Trophoblast cell (in vitro differentiated cells and primary cell): ENCODE results near the gene MGA.
A peak's percentile ranks its signal among the peaks of the same experiment; 100 is the strongest.

Experiments
- DNase-seq, 2 donors: peaks; one replicate each; pipeline ENCODE4 v3.0.0-alpha.2; 2016
- H2AFZ ChIP-seq: 2 replicates; pipeline ENCODE4 v1.6.1; 2013; ENCODE audit warnings: low read length, moderate library complexity, mild to moderate bottlenecking; ENCODE audit not compliant: insufficient read depth, poor library complexity
- H2AK5ac ChIP-seq: 2 replicates; pipeline ENCODE4 v1.6.1; 2013; ENCODE audit warnings: mild to moderate bottlenecking, low read length
- H2BK120ac ChIP-seq: 2 replicates; pipeline ENCODE4 v1.6.1; 2013; ENCODE audit warnings: low read length, mild to moderate bottlenecking, moderate library complexity; ENCODE audit not compliant: insufficient read depth, poor library complexity
- H2BK12ac ChIP-seq: 2 replicates; pipeline ENCODE4 v1.6.1; 2013; ENCODE audit warnings: mild to moderate bottlenecking, low read length, moderate library complexity
- H2BK5ac ChIP-seq: 2 replicates; pipeline ENCODE4 v1.6.1; 2013; ENCODE audit warnings: low read length, low read depth, moderate library complexity, mild to moderate bottlenecking; ENCODE audit not compliant: poor library complexity
- H3K14ac ChIP-seq: 2 replicates; pipeline ENCODE4 v1.6.1; 2013; ENCODE audit warnings: mild to moderate bottlenecking, low read length
- H3K18ac ChIP-seq: 2 replicates; pipeline ENCODE4 v1.6.1; 2013; ENCODE audit warnings: mild to moderate bottlenecking, low read length
- H3K23ac ChIP-seq: 2 replicates; pipeline ENCODE4 v1.6.1; 2013; ENCODE audit warnings: low read length
- H3K27ac ChIP-seq: 2 replicates; pipeline ENCODE4 v1.5.1; 2013; ENCODE audit warnings: low read depth, mild to moderate bottlenecking, inconsistent platforms, low read length, moderate library complexity
- H3K27me3 ChIP-seq: 2 replicates; pipeline ENCODE4 v1.6.1; 2013; ENCODE audit warnings: inconsistent platforms, mild to moderate bottlenecking, low read length, moderate library complexity; ENCODE audit not compliant: insufficient read depth
- H3K36me3 ChIP-seq, 2 experiments: 1 replicate in 1 of 2; 2 replicates in 1 of 2; pipeline ENCODE4 v1.6.1; 2013; ENCODE audit warnings: low read length in 2 of 2, mild to moderate bottlenecking in 2 of 2, moderate library complexity in 1 of 2; ENCODE audit not compliant: insufficient read depth in 2 of 2, control insufficient read depth in 1 of 2
- H3K4ac ChIP-seq: 2 replicates; pipeline ENCODE4 v1.6.1; 2013; ENCODE audit warnings: low read depth, mild to moderate bottlenecking, low read length, moderate library complexity
- H3K4me1 ChIP-seq, 2 experiments: 1 replicate in 1 of 2; 2 replicates in 1 of 2; pipeline ENCODE4 v1.6.1; 2013; ENCODE audit warnings: low read length in 2 of 2, mild to moderate bottlenecking in 2 of 2, moderate library complexity in 1 of 2; ENCODE audit not compliant: insufficient read depth in 2 of 2, control insufficient read depth in 1 of 2
- H3K4me2 ChIP-seq: 2 replicates; pipeline ENCODE4 v1.6.1; 2013; ENCODE audit warnings: inconsistent platforms, mild to moderate bottlenecking, low read length, moderate library complexity
- H3K4me3 ChIP-seq: 2 replicates; pipeline ENCODE4 v1.5.1; 2013; ENCODE audit warnings: mild to moderate bottlenecking, low read depth, low read length, inconsistent platforms
- H3K79me1 ChIP-seq: one replicate; pipeline ENCODE4 v1.6.1; 2013; ENCODE audit warnings: low read length
- H3K79me2 ChIP-seq: 2 replicates; pipeline ENCODE4 v1.6.1; 2013; ENCODE audit warnings: low read length, mild to moderate bottlenecking; ENCODE audit not compliant: control insufficient read depth, insufficient read depth, poor library complexity
- H3K9ac ChIP-seq: 2 replicates; pipeline ENCODE4 v1.6.1; 2013; ENCODE audit warnings: mild to moderate bottlenecking, low read length
- H3K9me3 ChIP-seq: 2 replicates; pipeline ENCODE4 v1.6.1; 2013; ENCODE audit warnings: low read depth, mild to moderate bottlenecking, control low read depth, inconsistent platforms, low read length; ENCODE audit not compliant: insufficient read depth
- H4K12ac ChIP-seq: 2 replicates; pipeline ENCODE4 v1.6.1; 2013; ENCODE audit warnings: low read depth, mild to moderate bottlenecking, low read length, moderate library complexity
- H4K8ac ChIP-seq: 2 replicates; pipeline ENCODE4 v1.6.1; 2013; ENCODE audit warnings: low read depth, mild to moderate bottlenecking, low read length, moderate library complexity
- H4K91ac ChIP-seq: one replicate; pipeline ENCODE4 v1.6.1; 2013; ENCODE audit warnings: low read depth, mild to moderate bottlenecking, low read length, moderate library complexity
- WGBS: extraction: QIAGEN DNeasy Blood & Tissue Kit; methylation state at CpG from one replicate; pipeline ENCODE4 v1.1.7; 2013; ENCODE audit warnings: missing lambda C conversion rate; ENCODE audit not compliant: insufficient read length, insufficient coverage; ENCODE audit errors: extremely low coverage; 5-methylcytosine and 5-hydroxymethylcytosine counted together

Gene MGA

GRCh38 chr15:41790756-41791546 lies 130.7 kb downstream of the MGA start:
- no peaks in the 10 kb centered on the region for H3K27me3 ChIP-seq
- no CpG with 5 or more reads among the region's 5 CpGs for WGBS
- peak overlapping the region; percentile 2 for H3K4ac ChIP-seq
- H2BK12ac ChIP-seq: peak overlapping the region; percentile 55
- H2BK120ac ChIP-seq: peak overlapping the region; percentile 55
- DNase-seq: no peak
- H3K4me1 ChIP-seq: peaks cover 23 to 32% of the 10 kb centered on the region in 2 experiments
- H3K18ac ChIP-seq: peak overlapping the region; percentile 13
- peak overlapping the region; percentile 8 for H2AFZ ChIP-seq
- H3K9me3 ChIP-seq: no peaks in the 10 kb centered on the region
- no peak overlapping the region for H3K23ac ChIP-seq
- peak overlapping the region; percentile 93 for H3K27ac ChIP-seq
- no peak overlapping the region for H3K9ac ChIP-seq
- H2BK5ac ChIP-seq: peak overlapping the region; percentile 60
- no peaks in the 10 kb centered on the region for H3K36me3 ChIP-seq
- peak overlapping the region; percentile 77 for H4K91ac ChIP-seq
- peak overlapping the region; percentile 39 for H3K4me2 ChIP-seq
- peak overlapping the region; percentile 10 for H4K8ac ChIP-seq
- peak overlapping the region; percentile 22 for H2AK5ac ChIP-seq
- H3K4me3 ChIP-seq: no peak overlapping the region
- H3K79me2 ChIP-seq: peaks cover 2% of the 10 kb centered on the region
- peak overlapping the region; percentile 46 for H3K14ac ChIP-seq
- no peak overlapping the region for H4K12ac ChIP-seq
- peaks cover 14% of the 10 kb centered on the region for H3K79me1 ChIP-seq

- H2AK5ac ChIP-seq: peak overlapping the region; percentile 3
- no peaks in the 10 kb centered on the region for H3K27me3 ChIP-seq
- peak overlapping the region; percentile 93 for H3K27ac ChIP-seq
- no peaks in the 10 kb centered on the region for H3K36me3 ChIP-seq
- H2BK5ac ChIP-seq: peak overlapping the region; percentile 33
- no peak overlapping the region for H3K9ac ChIP-seq
- H4K12ac ChIP-seq: no peak overlapping the region
- H3K4me2 ChIP-seq: peak overlapping the region; percentile 36
- peak overlapping the region; percentile 10 for H4K8ac ChIP-seq
- peaks cover 16% of the 10 kb centered on the region for H3K79me1 ChIP-seq
- no peak overlapping the region for H2AFZ ChIP-seq
- H3K23ac ChIP-seq: no peak overlapping the region
- peak overlapping the region; percentile 11 for H3K18ac ChIP-seq
- H3K14ac ChIP-seq: peak overlapping the region; percentile 0
- peak overlapping the region; percentile 55 for H2BK120ac ChIP-seq
- no CpG with 5 or more reads among the region's 4 CpGs for WGBS
- no peak overlapping the region for H3K4me3 ChIP-seq
- H3K4ac ChIP-seq: peak overlapping the region; percentile 2
- H3K79me2 ChIP-seq: peaks cover 2% of the 10 kb centered on the region
- H2BK12ac ChIP-seq: peak overlapping the region; percentile 34
- H4K91ac ChIP-seq: peak overlapping the region; percentile 71
- H3K9me3 ChIP-seq: no peaks in the 10 kb centered on the region
- no peak for DNase-seq
- peaks cover 24 to 33% of the 10 kb centered on the region in 2 experiments for H3K4me1 ChIP-seq
Observed at GRCh38 chr15:41791547-41791937, 131.3 kb downstream of the MGA start.

- peak overlapping the region; percentile 25 for H4K91ac ChIP-seq
- peak overlapping the region; percentile 46 for H2BK12ac ChIP-seq
- no peaks in the 10 kb centered on the region for H3K36me3 ChIP-seq
- H3K27ac ChIP-seq: no peak overlapping the region
- peaks cover 26 to 35% of the 10 kb centered on the region in 2 experiments for H3K4me1 ChIP-seq
- H3K9me3 ChIP-seq: no peaks in the 10 kb centered on the region
- H3K14ac ChIP-seq: no peak overlapping the region
- no peak overlapping the region for H2BK120ac ChIP-seq
- no peak overlapping the region for H3K4ac ChIP-seq
- peaks cover 16% of the 10 kb centered on the region for H3K79me1 ChIP-seq
- peak overlapping the region; percentile 9 for H3K23ac ChIP-seq
- no peak overlapping the region for H3K9ac ChIP-seq
- H3K18ac ChIP-seq: no peak overlapping the region
- H3K4me3 ChIP-seq: no peak overlapping the region
- H2BK5ac ChIP-seq: no peak overlapping the region
- no peak overlapping the region for H3K4me2 ChIP-seq
- H3K79me2 ChIP-seq: peaks cover 2% of the 10 kb centered on the region
- no peaks in the 10 kb centered on the region for H3K27me3 ChIP-seq
- no peak overlapping the region for H2AFZ ChIP-seq
- H2AK5ac ChIP-seq: no peak overlapping the region
- no peak overlapping the region for H4K12ac ChIP-seq
- WGBS: no CpG with 5 or more reads among the region's 5 CpGs
- DNase-seq: no peak
- no peak overlapping the region for H4K8ac ChIP-seq
Observed at GRCh38 chr15:41792000-41792637, 131.9 kb downstream of the MGA start.

- peaks cover 36 to 51% of the 10 kb centered on the region in 2 experiments for H3K4me1 ChIP-seq
- no peaks in the 10 kb centered on the region for H3K36me3 ChIP-seq
- H3K27ac ChIP-seq: peak overlapping the region; percentile 84
- no peak overlapping the region for H2BK5ac ChIP-seq
- H3K79me2 ChIP-seq: peaks cover 2% of the 10 kb centered on the region
- peaks cover 20% of the 10 kb centered on the region for H3K79me1 ChIP-seq
- H2AK5ac ChIP-seq: no peak overlapping the region
- H3K9ac ChIP-seq: no peak overlapping the region
- H2AFZ ChIP-seq: no peak overlapping the region
- no peak overlapping the region for H2BK12ac ChIP-seq
- H3K4me3 ChIP-seq: no peak overlapping the region
- no peaks in the 10 kb centered on the region for H3K9me3 ChIP-seq
- H3K4ac ChIP-seq: no peak overlapping the region
- H4K8ac ChIP-seq: no peak overlapping the region
- H3K27me3 ChIP-seq: no peaks in the 10 kb centered on the region
- peak; percentile 57 to 82 for DNase-seq
- H4K91ac ChIP-seq: no peak overlapping the region
- H3K14ac ChIP-seq: no peak overlapping the region
- no peak overlapping the region for H3K4me2 ChIP-seq
- H3K18ac ChIP-seq: no peak overlapping the region
- H3K23ac ChIP-seq: no peak overlapping the region
- WGBS: no CpG with 5 or more reads among the region's 4 CpGs
- no peak overlapping the region for H4K12ac ChIP-seq
- no peak overlapping the region for H2BK120ac ChIP-seq
Observed at GRCh38 chr15:41794081-41794480, 133.9 kb downstream of the MGA start.
